NB4 (cell line): ENCODE results near the gene STRIP2.

ENCODE experiments used
- POLR2A ChIP-seq: IDR thresholded peaks from 2 replicates; pipeline ENCODE4 v1.6.1; 2011; ENCODE audit warnings: mild to moderate bottlenecking; ENCODE audit not compliant: insufficient read length; ENCODE audit errors: extremely low read depth
- TF ChIP-seq, protein P1 (sequence below): IDR thresholded peaks from one replicate; pipeline ENCODE4 v1.5.1; 2012; ENCODE audit warnings: low read depth, low read length

DNA sequence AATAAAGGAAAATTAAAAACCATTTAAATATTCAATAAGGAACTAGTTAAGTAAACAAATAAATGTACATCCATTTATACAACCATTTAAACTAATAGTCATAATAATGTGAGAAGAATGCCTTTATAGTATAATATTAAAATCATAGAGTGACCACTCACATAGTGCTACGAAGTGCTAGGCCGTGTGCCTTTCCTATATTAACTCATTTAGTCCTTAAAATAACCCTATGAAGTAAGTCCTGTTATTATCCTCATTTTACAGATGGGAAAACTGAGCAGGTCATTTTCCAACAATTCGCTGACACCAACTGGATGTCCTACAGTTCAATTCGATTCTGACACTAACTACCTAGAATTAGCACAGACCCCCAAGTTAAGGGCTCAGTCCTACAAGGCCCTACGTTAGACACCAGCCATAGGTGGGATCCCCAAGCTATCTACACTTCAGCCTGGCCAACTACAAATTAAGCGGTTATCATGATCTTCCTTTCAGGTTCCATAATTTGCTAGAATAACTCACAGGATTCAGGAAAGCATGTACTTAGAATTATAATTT lies 4.1 kb downstream of the STRIP2 start:
- TF ChIP-seq, protein P1, sequence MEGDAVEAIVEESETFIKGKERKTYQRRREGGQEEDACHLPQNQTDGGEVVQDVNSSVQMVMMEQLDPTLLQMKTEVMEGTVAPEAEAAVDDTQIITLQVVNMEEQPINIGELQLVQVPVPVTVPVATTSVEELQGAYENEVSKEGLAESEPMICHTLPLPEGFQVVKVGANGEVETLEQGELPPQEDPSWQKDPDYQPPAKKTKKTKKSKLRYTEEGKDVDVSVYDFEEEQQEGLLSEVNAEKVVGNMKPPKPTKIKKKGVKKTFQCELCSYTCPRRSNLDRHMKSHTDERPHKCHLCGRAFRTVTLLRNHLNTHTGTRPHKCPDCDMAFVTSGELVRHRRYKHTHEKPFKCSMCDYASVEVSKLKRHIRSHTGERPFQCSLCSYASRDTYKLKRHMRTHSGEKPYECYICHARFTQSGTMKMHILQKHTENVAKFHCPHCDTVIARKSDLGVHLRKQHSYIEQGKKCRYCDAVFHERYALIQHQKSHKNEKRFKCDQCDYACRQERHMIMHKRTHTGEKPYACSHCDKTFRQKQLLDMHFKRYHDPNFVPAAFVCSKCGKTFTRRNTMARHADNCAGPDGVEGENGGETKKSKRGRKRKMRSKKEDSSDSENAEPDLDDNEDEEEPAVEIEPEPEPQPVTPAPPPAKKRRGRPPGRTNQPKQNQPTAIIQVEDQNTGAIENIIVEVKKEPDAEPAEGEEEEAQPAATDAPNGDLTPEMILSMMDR = no peak
- no peak for TF ChIP-seq POLR2A
